ENCODE results near the gene ACTRT1. TPM values are rescaled to one million over a fixed set of nuclear protein-coding genes. Genes with fewer than 3 reads are reported as not detected.

Gene ACTRT1
- total and polyA plus RNA-seq, 10 of the 15 experiments (the other 5 are each of a cell fraction or from before 2014, with no cell fraction given) = not detected

DNA sequence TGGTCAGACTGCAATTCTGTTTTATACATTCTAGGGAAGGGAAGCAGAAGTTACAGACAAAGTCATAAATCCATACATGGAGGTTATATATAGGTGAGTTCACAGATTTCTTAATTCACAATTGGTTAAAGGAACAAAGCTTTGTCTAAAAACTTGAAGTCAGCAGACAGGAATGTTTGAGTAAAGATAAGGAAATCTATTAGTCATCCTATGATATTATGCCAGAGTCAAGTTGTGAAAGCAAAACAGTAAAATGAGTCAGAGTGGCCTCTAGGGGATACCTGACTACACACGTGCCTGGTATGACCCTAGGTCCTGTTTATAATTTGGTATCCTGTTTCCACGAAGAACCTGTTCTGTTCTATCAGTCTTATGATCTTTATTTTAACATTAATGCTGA is 31.5 kb downstream of the ACTRT1 start:
- RAD21 ChIA-PET (ENCODE audit: unreplicated experiment) = no interaction called here
- FAIRE-seq = no peak
- in situ Hi-C loops (cut with MboI) = no loop called here
- TF ChIP-seq RELA (IDR thresholded peaks at IDR 0.05; ENCODE audit: borderline replicate concordance, partially characterized antibody) (no peak), NFXL1 (IDR thresholded peaks at IDR 0.05; ENCODE audit: borderline replicate concordance) (no peak), KLF5 (IDR thresholded peaks at IDR 0.05; ENCODE audit: partially characterized antibody) (no peak), STAT1 (conservative IDR thresholded peaks at IDR 0.05) (no peak), KAT2A (conservative IDR thresholded peaks at IDR 0.05; ENCODE audit: control insufficient read depth, low read depth, low read length) (no peak), CBX5 (IDR thresholded peaks at IDR 0.05; ENCODE audit: low read depth) (no peak), NR2F1 (conservative IDR thresholded peaks at IDR 0.05) (no peak), TCF12 (IDR thresholded peaks at IDR 0.05; ENCODE audit: low read depth, low read length) (no peak), NFIC (IDR thresholded peaks at IDR 0.05; ENCODE audit: low read depth, low read length) (no peak), RFX5 (IDR thresholded peaks at IDR 0.05; ENCODE audit: low read depth, low read length) (no peak), CUX1 (IDR thresholded peaks at IDR 0.05; ENCODE audit: insufficient replicate concordance, low read depth, low read length) (no peak), ZBED1 (IDR thresholded peaks at IDR 0.05; ENCODE audit: borderline replicate concordance) (no peak), BMI1 (IDR thresholded peaks at IDR 0.05; ENCODE audit: borderline replicate concordance) (no peak), NR2C1 (IDR thresholded peaks at IDR 0.05) (no peak), MTA3 (IDR thresholded peaks at IDR 0.05; ENCODE audit: borderline replicate concordance, low read length) (no peak), JUND (IDR thresholded peaks at IDR 0.05; ENCODE audit: low read depth, low read length) (no peak), IRF4 (IDR thresholded peaks at IDR 0.05; ENCODE audit: low read depth, low read length) (no peak)
- TF ChIP-seq, protein P1, sequence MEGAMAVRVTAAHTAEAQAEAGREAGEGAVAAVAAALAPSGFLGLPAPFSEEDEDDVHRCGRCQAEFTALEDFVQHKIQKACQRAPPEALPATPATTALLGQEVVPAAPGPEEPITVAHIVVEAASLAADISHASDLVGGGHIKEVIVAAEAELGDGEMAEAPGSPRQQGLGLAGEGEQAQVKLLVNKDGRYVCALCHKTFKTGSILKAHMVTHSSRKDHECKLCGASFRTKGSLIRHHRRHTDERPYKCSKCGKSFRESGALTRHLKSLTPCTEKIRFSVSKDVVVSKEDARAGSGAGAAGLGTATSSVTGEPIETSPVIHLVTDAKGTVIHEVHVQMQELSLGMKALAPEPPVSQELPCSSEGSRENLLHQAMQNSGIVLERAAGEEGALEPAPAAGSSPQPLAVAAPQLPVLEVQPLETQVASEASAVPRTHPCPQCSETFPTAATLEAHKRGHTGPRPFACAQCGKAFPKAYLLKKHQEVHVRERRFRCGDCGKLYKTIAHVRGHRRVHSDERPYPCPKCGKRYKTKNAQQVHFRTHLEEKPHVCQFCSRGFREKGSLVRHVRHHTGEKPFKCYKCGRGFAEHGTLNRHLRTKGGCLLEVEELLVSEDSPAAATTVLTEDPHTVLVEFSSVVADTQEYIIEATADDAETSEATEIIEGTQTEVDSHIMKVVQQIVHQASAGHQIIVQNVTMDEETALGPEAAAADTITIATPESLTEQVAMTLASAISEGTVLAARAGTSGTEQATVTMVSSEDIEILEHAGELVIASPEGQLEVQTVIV (IDR thresholded peaks at IDR 0.05; ENCODE audit: borderline replicate concordance, partially characterized antibody) = no peak

More for the DNA sequence above, 31.5 kb downstream of the ACTRT1 start:
- no peaks in the 10 kb centered on the region for H3K4me1 ChIP-seq (ENCODE audit: control insufficient read depth, insufficient read depth, low read length)
- POLR2A ChIA-PET = no interaction called here
- H3K9me3 ChIP-seq (replicated peaks; ENCODE audit: control insufficient read depth, insufficient read depth, low read length) = no peaks in the 10 kb centered on the region
- no peaks in the 10 kb centered on the region for H3K27me3 ChIP-seq (replicated peaks in 1 of 2; ENCODE audit: control insufficient read depth in 2 of 2, insufficient read depth in 2 of 2, low read length in 1 of 2)
- no peak overlapping the region for H3K4me3 ChIP-seq
- SMC1A ChIA-PET (ENCODE audit: uncharacterized antibody, unreplicated experiment) = no interaction called here
- no peak overlapping the region for H2AFZ ChIP-seq (ENCODE audit: control insufficient read depth, low read depth, low read length)
- H3K4me2 ChIP-seq (ENCODE audit: control insufficient read depth, insufficient read depth) = no peak overlapping the region
- BruUV-seq (replicated peaks) = no TSS peak
- H3K9ac ChIP-seq (ENCODE audit: control insufficient read depth, insufficient read depth, low read length) = no peak overlapping the region
- no peak for DNase-seq (ENCODE audit: low read depth, low spot score)
- intact Hi-C loops (cut with micrococcal nuclease; ENCODE audit: unreplicated experiment) = no loop called here
- H4K20me1 ChIP-seq (ENCODE audit: control insufficient read depth, insufficient read depth) = no peaks in the 10 kb centered on the region
- CTCF ChIA-PET = no interaction called here
- H3K79me2 ChIP-seq (ENCODE audit: control insufficient read depth, insufficient read depth, low read length) = no peaks in the 10 kb centered on the region
- H3K36me3 ChIP-seq (ENCODE audit: control insufficient read depth in 2 of 2, insufficient read depth in 2 of 2, low read length in 1 of 2) = no peaks in the 10 kb centered on the region
- ATAC-seq = no peak
- H3K27ac ChIP-seq (ENCODE audit: control insufficient read depth, insufficient read depth) = no peak overlapping the region
- WGBS (ENCODE audit: insufficient coverage, insufficient replicate concordance, low lambda C conversion rate, missing lambda C conversion rate) = 4% methylated on average over 2 of the region's 2 CpGs

All from GM12878 (cell line).